SU-DHL-6 (cell line): ENCODE data around the gene ADGRD1.

Source experiments
- H2AFZ ChIP-seq: fragments of 200-600 bp; sonication (generic); 2 replicates; pipeline ENCODE4 v1.6.1; 2014; ENCODE audit warnings: low read depth, mild to moderate bottlenecking, moderate library complexity, mixed read lengths, antibody characterized with exemption, low read length; ENCODE audit not compliant: severe bottlenecking
- H3F3A ChIP-seq: fragments of 200-600 bp; shearing (Covaris generic); 2 replicates; pipeline ENCODE4 v1.6.0; 2016; ENCODE audit warnings: antibody characterized with exemption, mild to moderate bottlenecking; ENCODE audit not compliant: insufficient read depth
- H3K27ac ChIP-seq: fragments of 200-600 bp; sonication (generic); 2 replicates; pipeline ENCODE4 v1.5.1; 2016; ENCODE audit warnings: low read depth, mild to moderate bottlenecking, low read length, moderate library complexity, mixed read lengths
- H3K27me3 ChIP-seq: fragments of 200-600 bp; sonication (generic), shearing (Covaris generic); 2 replicates; pipeline ENCODE4 v1.6.0; 2014; ENCODE audit warnings: mild to moderate bottlenecking, low read length
- H3K36me3 ChIP-seq: fragments of 200-600 bp; sonication (generic); 2 replicates; pipeline ENCODE4 v1.6.1; 2014; ENCODE audit warnings: mild to moderate bottlenecking, low read length, mixed read lengths
- H3K4me2 ChIP-seq: fragments of 300-600, 200-600 bp; shearing (Covaris generic), sonication (generic); 2 replicates; pipeline ENCODE4 v1.6.0; 2014; ENCODE audit warnings: low read length, low read depth, mild to moderate bottlenecking; ENCODE audit not compliant: poor library complexity, severe bottlenecking
- H3K4me3 ChIP-seq: fragments of 200-600 bp; sonication (generic); 2 replicates; pipeline ENCODE4 v1.5.1; 2014; ENCODE audit warnings: antibody characterized with exemption, low read length, mild to moderate bottlenecking, mixed read lengths; ENCODE audit not compliant: insufficient read depth, poor library complexity, severe bottlenecking
- H3K79me2 ChIP-seq: fragments of 200-600 bp; sonication (generic); 2 replicates; pipeline ENCODE4 v1.6.1; 2014; ENCODE audit warnings: mild to moderate bottlenecking, low read length, moderate library complexity; ENCODE audit not compliant: insufficient read depth
- H3K9ac ChIP-seq: fragments of 200-600 bp; sonication (generic); 2 replicates; pipeline ENCODE4 v1.7.0; 2014; ENCODE audit warnings: mild to moderate bottlenecking, low read length
- H3K9me2 ChIP-seq: fragments of 200-600 bp; sonication (generic); replicated peaks from 2 replicates; pipeline ENCODE4 v1.6.1; 2014; ENCODE audit warnings: low read length; ENCODE audit not compliant: insufficient read depth
- H3K9me3 ChIP-seq: fragments of 200-600 bp; sonication (generic); 2 replicates; pipeline ENCODE4 v1.6.1; 2014; ENCODE audit warnings: low read length, mixed read lengths; ENCODE audit not compliant: insufficient read depth
- H4K20me1 ChIP-seq: fragments of 200-600 bp; sonication (generic); 2 replicates; pipeline ENCODE4 v1.6.1; 2014; ENCODE audit warnings: low read depth, mild to moderate bottlenecking, antibody characterized with exemption, low read length, moderate library complexity, mixed read lengths
- CTCF ChIP-seq: fragments of 200-600 bp; sonication (generic); IDR thresholded peaks from one replicate; pipeline ENCODE4 v1.5.1; 2017; ENCODE audit warnings: antibody characterized with exemption, mild to moderate bottlenecking, low read length, moderate library complexity; ENCODE audit not compliant: insufficient read depth, poor library complexity, severe bottlenecking
- EZH2phosphoT487 ChIP-seq: fragments of 200-600 bp; sonication (generic), shearing (Covaris generic); conservative IDR thresholded peaks from 2 replicates; pipeline ENCODE4 v1.6.1; 2018; ENCODE audit warnings: mild to moderate bottlenecking, antibody characterized with exemption, low read length, moderate library complexity, mixed read lengths

The ADGRD1 gene

GRCh38 chr12:130960787-130961186, 7.1 kb downstream of the ADGRD1 start:
- Histone ChIP-seq H3F3A (no peaks in the 10 kb centered on the region), H3K9me3 (no peaks in the 10 kb centered on the region), H3K9ac (no peak overlapping the region), H3K27me3 (no peaks in the 10 kb centered on the region), H3K36me3 (no peaks in the 10 kb centered on the region), H3K9me2 (no peaks in the 10 kb centered on the region), H3K27ac (no peak overlapping the region), H3K4me2 (no peak overlapping the region), H3K4me3 (no peak overlapping the region), H4K20me1 (no peaks in the 10 kb centered on the region), H2AFZ (no peak overlapping the region), H3K79me2 (no peaks in the 10 kb centered on the region)
- no peak for TF ChIP-seq EZH2phosphoT487
- no peak for TF ChIP-seq CTCF

GRCh38 chr12:130961921-130962451, 8.3 kb downstream of the ADGRD1 start:
- Histone ChIP-seq H3K9me3 (no peaks in the 10 kb centered on the region), H3K36me3 (no peaks in the 10 kb centered on the region), H3K79me2 (no peaks in the 10 kb centered on the region), H3K4me2 (no peak overlapping the region), H3K27ac (no peak overlapping the region), H2AFZ (no peak overlapping the region), H3K4me3 (no peak overlapping the region), H4K20me1 (no peaks in the 10 kb centered on the region), H3K9ac (no peak overlapping the region), H3K9me2 (no peaks in the 10 kb centered on the region), H3K27me3 (no peaks in the 10 kb centered on the region), H3F3A (no peaks in the 10 kb centered on the region)
- TF ChIP-seq CTCF = no peak
- TF ChIP-seq EZH2phosphoT487 = no peak

- TF ChIP-seq CTCF (no peak), EZH2phosphoT487 (no peak)
- no peaks in the 10 kb centered on the region for H3F3A ChIP-seq
- no peaks in the 10 kb centered on the region for H3K9me3 ChIP-seq
- H3K4me2 ChIP-seq = no peak overlapping the region
- no peaks in the 10 kb centered on the region for H3K27me3 ChIP-seq
- no peaks in the 10 kb centered on the region for H3K9me2 ChIP-seq
- no peaks in the 10 kb centered on the region for H3K36me3 ChIP-seq
- H2AFZ ChIP-seq = no peak overlapping the region
- H3K79me2 ChIP-seq = no peaks in the 10 kb centered on the region
- no peak overlapping the region for H3K4me3 ChIP-seq
- H3K9ac ChIP-seq = no peak overlapping the region
- no peaks in the 10 kb centered on the region for H4K20me1 ChIP-seq
- H3K27ac ChIP-seq = no peak overlapping the region
These were observed 11.5 kb downstream of the ADGRD1 start for GRCh38 chr12:130965214-130965613.
